GM23338 (cell line): ENCODE results near the gene ZNF350. TPM values are rescaled to one million over a fixed set of nuclear protein-coding genes. Genes with fewer than 3 reads are reported as not detected.

Experiments
- ATAC-seq: fragments of 200-7000 bp; cut with Tn5 transposase; 3 replicates; pipeline ENCODE4 v1.9.1; 2020
- DNase-seq: peaks from one replicate; pipeline ENCODE4 v3.0.0-alpha.2; 2015; ENCODE audit warnings: low spot score
- H2AFZ ChIP-seq: fragments of 200-600 bp; sonication (generic); 2 replicates; pipeline ENCODE4 v1.8.0; 2016; ENCODE audit warnings: antibody characterized with exemption, mild to moderate bottlenecking, moderate library complexity
- H3F3A ChIP-seq: fragments of 200-600 bp; sonication (generic); replicated peaks from 2 replicates; pipeline ENCODE4 v1.8.0; 2017; ENCODE audit warnings: antibody characterized with exemption, mixed run types, low read depth
- H3K27ac ChIP-seq: fragments of 200-600 bp; sonication (generic); 2 replicates; pipeline ENCODE4 v1.6.1; 2016; ENCODE audit warnings: low read depth
- H3K27me3 ChIP-seq: fragments of 200-600 bp; sonication (generic); 2 replicates; pipeline ENCODE4 v1.8.0; 2016; ENCODE audit warnings: mild to moderate bottlenecking, mixed run types, moderate library complexity; ENCODE audit not compliant: insufficient read depth
- H3K36me3 ChIP-seq: fragments of 200-600 bp; sonication (generic); 2 replicates; pipeline ENCODE4 v1.8.0; 2016; ENCODE audit warnings: mild to moderate bottlenecking; ENCODE audit not compliant: insufficient read depth
- H3K4me1 ChIP-seq: fragments of 200-600 bp; sonication (generic); 2 replicates; pipeline ENCODE4 v1.8.0; 2016; ENCODE audit warnings: mild to moderate bottlenecking, moderate library complexity; ENCODE audit not compliant: insufficient read depth
- H3K4me2 ChIP-seq: fragments of 200-600 bp; sonication (generic); 2 replicates; pipeline ENCODE4 v1.7.1; 2017; ENCODE audit warnings: mixed run types
- H3K4me3 ChIP-seq: fragments of 200-600 bp; sonication (generic); 2 replicates; pipeline ENCODE4 v1.6.1; 2016; ENCODE audit warnings: mixed run types
- H3K79me2 ChIP-seq: fragments of 200-600 bp; sonication (generic); replicated peaks from 2 replicates; pipeline ENCODE4 v1.8.0; 2017; ENCODE audit warnings: mild to moderate bottlenecking; ENCODE audit not compliant: insufficient read depth
- H3K9me2 ChIP-seq: fragments of 200-600 bp; sonication (generic); 2 replicates; pipeline ENCODE4 v1.8.0; 2017; ENCODE audit not compliant: insufficient read depth
- H4K20me1 ChIP-seq: fragments of 200-600 bp; sonication (generic); replicated peaks from 2 replicates; pipeline ENCODE4 v1.8.0; 2017; ENCODE audit warnings: mild to moderate bottlenecking; ENCODE audit not compliant: insufficient read depth
- H3K27ac Mint-ChIP-seq: 2 replicates; pipeline ENCODE4 v1.8.0; 2020; ENCODE audit warnings: inconsistent platforms, mild to moderate bottlenecking, moderate library complexity, mixed read lengths
- H3K27me3 Mint-ChIP-seq: 3 replicates; pipeline ENCODE4 v1.8.0; 2022; ENCODE audit warnings: low read depth, mild to moderate bottlenecking, moderate library complexity, mixed read lengths, inconsistent platforms; ENCODE audit not compliant: insufficient read depth, poor library complexity
- H3K36me3 Mint-ChIP-seq: 3 replicates; pipeline ENCODE4 v1.8.0; 2021; ENCODE audit warnings: low read depth, mild to moderate bottlenecking, inconsistent platforms, moderate library complexity, mixed read lengths
- H3K4me1 Mint-ChIP-seq: 3 replicates; pipeline ENCODE4 v1.8.0; 2020; ENCODE audit warnings: mild to moderate bottlenecking, inconsistent platforms, mixed read lengths
- H3K4me3 Mint-ChIP-seq: 3 replicates; pipeline ENCODE4 v1.8.0; 2021; ENCODE audit warnings: moderate library complexity, mild to moderate bottlenecking, inconsistent platforms, mixed read lengths
- H3K9me3 Mint-ChIP-seq: 3 replicates; pipeline ENCODE4 v1.8.0; 2020; ENCODE audit warnings: moderate library complexity, mild to moderate bottlenecking, inconsistent platforms, mixed read lengths
- CREB1 ChIP-seq: fragments of 250-450 bp; sonication (Bioruptor Pico); IDR thresholded peaks from 2 replicates; pipeline ENCODE4 v1.5.0; 2020; ENCODE audit warnings: low read depth, mild to moderate bottlenecking, moderate library complexity
- EZH2 ChIP-seq: fragments of 200-600 bp; sonication (generic); IDR thresholded peaks from one replicate; pipeline ENCODE4 v1.8.0; 2017; ENCODE audit warnings: antibody characterized with exemption, mild to moderate bottlenecking, low read depth; ENCODE audit not compliant: unreplicated experiment
- EZH2phosphoT487 ChIP-seq: fragments of 200-600 bp; sonication (generic); IDR thresholded peaks from one replicate; pipeline ENCODE4 v1.8.1; 2018; ENCODE audit warnings: antibody characterized with exemption; ENCODE audit not compliant: unreplicated experiment
- JUNB ChIP-seq: IDR thresholded peaks from one replicate; pipeline ENCODE4 v1.6.1; 2016; ENCODE audit warnings: antibody characterized with exemption; ENCODE audit not compliant: unreplicated experiment
- NANOG ChIP-seq: IDR thresholded peaks from 2 replicates; pipeline ENCODE4 v1.6.1; 2016; ENCODE audit warnings: antibody characterized with exemption, borderline replicate concordance
- POLR2AphosphoS5 ChIP-seq: IDR thresholded peaks from 2 replicates; pipeline ENCODE4 v1.6.1; 2016; ENCODE audit warnings: antibody characterized with exemption, low read depth
- STAT1 ChIP-seq: IDR thresholded peaks from one replicate; pipeline ENCODE4 v1.6.1; 2016; ENCODE audit warnings: antibody characterized with exemption; ENCODE audit not compliant: unreplicated experiment
- ZNF114 ChIP-seq: fragments of 250-450 bp; sonication (Bioruptor Pico); IDR thresholded peaks from 2 replicates; pipeline ENCODE4 v1.5.0; 2020; ENCODE audit warnings: mild to moderate bottlenecking, moderate library complexity
- ZNF331 ChIP-seq: fragments of 250-450 bp; sonication (Bioruptor Pico); IDR thresholded peaks from 2 replicates; pipeline ENCODE4 v1.5.0; 2020; ENCODE audit warnings: low read depth, mild to moderate bottlenecking, moderate library complexity
- polyA plus RNA-seq: library from polyadenylated mRNA; unstranded; fragments of >200 nt; fragmentation: Nextera tagmentation; extraction: Ambion mirVana; gene quantifications from 2 replicates; pipeline ENCODE4 v1.2.1, GENCODE V29; 2016
- total RNA-seq: library from RNA; depleted of rRNA; stranded (reverse); fragments of >200 nt; shearing (Covaris generic); gene quantifications from 2 replicates; pipeline ENCODE4 v1.2.3, GENCODE V29; 2014
- TF ChIP-seq, protein P1 (sequence below): IDR thresholded peaks from 2 replicates; pipeline ENCODE4 v1.6.1; 2016; ENCODE audit warnings: antibody characterized with exemption
- TF ChIP-seq, protein P2 (sequence below), 2 experiments: fragments of 200-600 bp in 1 of 2; sonication (generic) in 1 of 2; conservative IDR thresholded peaks; 2 replicates each; pipeline versions ENCODE4 v1.5.1 to v1.6.1; 2016 to 2017; ENCODE audit warnings: antibody characterized with exemption in 2 of 2, low read depth in 2 of 2, mild to moderate bottlenecking in 2 of 2, moderate library complexity in 1 of 2
- TF ChIP-seq, protein P3 (sequence below): IDR thresholded peaks from one replicate; pipeline ENCODE4 v1.6.1; 2018; ENCODE audit warnings: antibody characterized with exemption; ENCODE audit not compliant: unreplicated experiment
- TF ChIP-seq, protein P4 (sequence below): fragments of 250-450 bp; sonication (Bioruptor Pico); IDR thresholded peaks from 2 replicates; pipeline ENCODE4 v1.5.0; 2020; ENCODE audit warnings: mild to moderate bottlenecking, moderate library complexity

ZNF350 gene
- total and polyA plus RNA-seq, 2 experiments from 2014 or later = 5.8 to 7.6 TPM

DNA sequence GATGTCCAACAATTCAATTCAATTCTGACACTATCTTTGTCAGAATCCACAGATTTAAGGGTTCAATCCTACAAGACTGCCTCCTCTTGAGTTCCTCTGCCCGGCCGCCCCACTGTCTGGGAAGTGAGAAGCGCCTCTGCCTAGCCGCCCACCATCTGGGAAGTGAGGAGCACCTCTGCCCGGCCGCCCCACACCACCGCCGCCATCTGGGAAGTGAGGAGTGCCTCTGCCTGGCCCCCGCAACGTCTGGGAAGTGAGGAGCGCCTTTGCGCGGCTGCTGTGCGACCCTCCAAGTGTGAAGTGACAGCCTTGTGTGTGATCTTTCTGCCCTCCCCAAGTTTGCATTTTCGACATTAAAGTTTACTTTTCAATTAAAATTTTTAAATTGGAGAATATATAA is 35.6 kb upstream of the ZNF350 start:
- no peak overlapping the region for H2AFZ ChIP-seq
- 0 out of 2 replicates have a peak, but pooled peaks cover 3% of the 10 kb centered on the region for H3K9me2 ChIP-seq
- no peak overlapping the region for H3K4me2 ChIP-seq
- peaks cover 64% of the 10 kb centered on the region for H3K79me2 ChIP-seq
- no peaks in the 10 kb centered on the region for H3F3A ChIP-seq
- Mint-ChIP-seq H3K36me3 (peaks cover 90% of the 10 kb centered on the region), H3K9me3 (peaks cover 9% of the 10 kb centered on the region), H3K27ac (no peak overlapping the region), H3K4me3 (no peak overlapping the region), H3K27me3 (peaks cover 4% of the 10 kb centered on the region), H3K4me1 (peaks cover 8% of the 10 kb centered on the region)
- no peak overlapping the region for H3K27ac ChIP-seq
- H3K4me3 ChIP-seq = no peak overlapping the region
- no peaks in the 10 kb centered on the region for H3K27me3 ChIP-seq
- peaks cover 5% of the 10 kb centered on the region for H3K4me1 ChIP-seq
- H4K20me1 ChIP-seq = no peaks in the 10 kb centered on the region; the same call in 1 of the 2 replicates
- H3K36me3 ChIP-seq = peaks cover 75% of the 10 kb centered on the region
- ATAC-seq = no peak
- TF ChIP-seq ZNF331 (CRISPR knock-in tag) = no peak
- TF ChIP-seq EZH2phosphoT487 = no peak
- no peak for TF ChIP-seq ZNF114
- TF ChIP-seq, protein P1, sequence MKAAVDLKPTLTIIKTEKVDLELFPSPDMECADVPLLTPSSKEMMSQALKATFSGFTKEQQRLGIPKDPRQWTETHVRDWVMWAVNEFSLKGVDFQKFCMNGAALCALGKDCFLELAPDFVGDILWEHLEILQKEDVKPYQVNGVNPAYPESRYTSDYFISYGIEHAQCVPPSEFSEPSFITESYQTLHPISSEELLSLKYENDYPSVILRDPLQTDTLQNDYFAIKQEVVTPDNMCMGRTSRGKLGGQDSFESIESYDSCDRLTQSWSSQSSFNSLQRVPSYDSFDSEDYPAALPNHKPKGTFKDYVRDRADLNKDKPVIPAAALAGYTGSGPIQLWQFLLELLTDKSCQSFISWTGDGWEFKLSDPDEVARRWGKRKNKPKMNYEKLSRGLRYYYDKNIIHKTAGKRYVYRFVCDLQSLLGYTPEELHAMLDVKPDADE = no peak
- no peak for TF ChIP-seq NANOG
- TF ChIP-seq, protein P2, sequence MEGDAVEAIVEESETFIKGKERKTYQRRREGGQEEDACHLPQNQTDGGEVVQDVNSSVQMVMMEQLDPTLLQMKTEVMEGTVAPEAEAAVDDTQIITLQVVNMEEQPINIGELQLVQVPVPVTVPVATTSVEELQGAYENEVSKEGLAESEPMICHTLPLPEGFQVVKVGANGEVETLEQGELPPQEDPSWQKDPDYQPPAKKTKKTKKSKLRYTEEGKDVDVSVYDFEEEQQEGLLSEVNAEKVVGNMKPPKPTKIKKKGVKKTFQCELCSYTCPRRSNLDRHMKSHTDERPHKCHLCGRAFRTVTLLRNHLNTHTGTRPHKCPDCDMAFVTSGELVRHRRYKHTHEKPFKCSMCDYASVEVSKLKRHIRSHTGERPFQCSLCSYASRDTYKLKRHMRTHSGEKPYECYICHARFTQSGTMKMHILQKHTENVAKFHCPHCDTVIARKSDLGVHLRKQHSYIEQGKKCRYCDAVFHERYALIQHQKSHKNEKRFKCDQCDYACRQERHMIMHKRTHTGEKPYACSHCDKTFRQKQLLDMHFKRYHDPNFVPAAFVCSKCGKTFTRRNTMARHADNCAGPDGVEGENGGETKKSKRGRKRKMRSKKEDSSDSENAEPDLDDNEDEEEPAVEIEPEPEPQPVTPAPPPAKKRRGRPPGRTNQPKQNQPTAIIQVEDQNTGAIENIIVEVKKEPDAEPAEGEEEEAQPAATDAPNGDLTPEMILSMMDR (conservative IDR thresholded peaks at IDR 0.05; ENCODE audit: low read depth in 2 of 2) = no peak
- no peak for TF ChIP-seq JUNB
- no peak for TF ChIP-seq STAT1
- TF ChIP-seq EZH2 = no peak
- TF ChIP-seq CREB1 (CRISPR knock-in tag) = no peak
- TF ChIP-seq, protein P3, sequence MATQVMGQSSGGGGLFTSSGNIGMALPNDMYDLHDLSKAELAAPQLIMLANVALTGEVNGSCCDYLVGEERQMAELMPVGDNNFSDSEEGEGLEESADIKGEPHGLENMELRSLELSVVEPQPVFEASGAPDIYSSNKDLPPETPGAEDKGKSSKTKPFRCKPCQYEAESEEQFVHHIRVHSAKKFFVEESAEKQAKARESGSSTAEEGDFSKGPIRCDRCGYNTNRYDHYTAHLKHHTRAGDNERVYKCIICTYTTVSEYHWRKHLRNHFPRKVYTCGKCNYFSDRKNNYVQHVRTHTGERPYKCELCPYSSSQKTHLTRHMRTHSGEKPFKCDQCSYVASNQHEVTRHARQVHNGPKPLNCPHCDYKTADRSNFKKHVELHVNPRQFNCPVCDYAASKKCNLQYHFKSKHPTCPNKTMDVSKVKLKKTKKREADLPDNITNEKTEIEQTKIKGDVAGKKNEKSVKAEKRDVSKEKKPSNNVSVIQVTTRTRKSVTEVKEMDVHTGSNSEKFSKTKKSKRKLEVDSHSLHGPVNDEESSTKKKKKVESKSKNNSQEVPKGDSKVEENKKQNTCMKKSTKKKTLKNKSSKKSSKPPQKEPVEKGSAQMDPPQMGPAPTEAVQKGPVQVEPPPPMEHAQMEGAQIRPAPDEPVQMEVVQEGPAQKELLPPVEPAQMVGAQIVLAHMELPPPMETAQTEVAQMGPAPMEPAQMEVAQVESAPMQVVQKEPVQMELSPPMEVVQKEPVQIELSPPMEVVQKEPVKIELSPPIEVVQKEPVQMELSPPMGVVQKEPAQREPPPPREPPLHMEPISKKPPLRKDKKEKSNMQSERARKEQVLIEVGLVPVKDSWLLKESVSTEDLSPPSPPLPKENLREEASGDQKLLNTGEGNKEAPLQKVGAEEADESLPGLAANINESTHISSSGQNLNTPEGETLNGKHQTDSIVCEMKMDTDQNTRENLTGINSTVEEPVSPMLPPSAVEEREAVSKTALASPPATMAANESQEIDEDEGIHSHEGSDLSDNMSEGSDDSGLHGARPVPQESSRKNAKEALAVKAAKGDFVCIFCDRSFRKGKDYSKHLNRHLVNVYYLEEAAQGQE = no peak
- no peak for TF ChIP-seq POLR2AphosphoS5
- TF ChIP-seq, protein P4, sequence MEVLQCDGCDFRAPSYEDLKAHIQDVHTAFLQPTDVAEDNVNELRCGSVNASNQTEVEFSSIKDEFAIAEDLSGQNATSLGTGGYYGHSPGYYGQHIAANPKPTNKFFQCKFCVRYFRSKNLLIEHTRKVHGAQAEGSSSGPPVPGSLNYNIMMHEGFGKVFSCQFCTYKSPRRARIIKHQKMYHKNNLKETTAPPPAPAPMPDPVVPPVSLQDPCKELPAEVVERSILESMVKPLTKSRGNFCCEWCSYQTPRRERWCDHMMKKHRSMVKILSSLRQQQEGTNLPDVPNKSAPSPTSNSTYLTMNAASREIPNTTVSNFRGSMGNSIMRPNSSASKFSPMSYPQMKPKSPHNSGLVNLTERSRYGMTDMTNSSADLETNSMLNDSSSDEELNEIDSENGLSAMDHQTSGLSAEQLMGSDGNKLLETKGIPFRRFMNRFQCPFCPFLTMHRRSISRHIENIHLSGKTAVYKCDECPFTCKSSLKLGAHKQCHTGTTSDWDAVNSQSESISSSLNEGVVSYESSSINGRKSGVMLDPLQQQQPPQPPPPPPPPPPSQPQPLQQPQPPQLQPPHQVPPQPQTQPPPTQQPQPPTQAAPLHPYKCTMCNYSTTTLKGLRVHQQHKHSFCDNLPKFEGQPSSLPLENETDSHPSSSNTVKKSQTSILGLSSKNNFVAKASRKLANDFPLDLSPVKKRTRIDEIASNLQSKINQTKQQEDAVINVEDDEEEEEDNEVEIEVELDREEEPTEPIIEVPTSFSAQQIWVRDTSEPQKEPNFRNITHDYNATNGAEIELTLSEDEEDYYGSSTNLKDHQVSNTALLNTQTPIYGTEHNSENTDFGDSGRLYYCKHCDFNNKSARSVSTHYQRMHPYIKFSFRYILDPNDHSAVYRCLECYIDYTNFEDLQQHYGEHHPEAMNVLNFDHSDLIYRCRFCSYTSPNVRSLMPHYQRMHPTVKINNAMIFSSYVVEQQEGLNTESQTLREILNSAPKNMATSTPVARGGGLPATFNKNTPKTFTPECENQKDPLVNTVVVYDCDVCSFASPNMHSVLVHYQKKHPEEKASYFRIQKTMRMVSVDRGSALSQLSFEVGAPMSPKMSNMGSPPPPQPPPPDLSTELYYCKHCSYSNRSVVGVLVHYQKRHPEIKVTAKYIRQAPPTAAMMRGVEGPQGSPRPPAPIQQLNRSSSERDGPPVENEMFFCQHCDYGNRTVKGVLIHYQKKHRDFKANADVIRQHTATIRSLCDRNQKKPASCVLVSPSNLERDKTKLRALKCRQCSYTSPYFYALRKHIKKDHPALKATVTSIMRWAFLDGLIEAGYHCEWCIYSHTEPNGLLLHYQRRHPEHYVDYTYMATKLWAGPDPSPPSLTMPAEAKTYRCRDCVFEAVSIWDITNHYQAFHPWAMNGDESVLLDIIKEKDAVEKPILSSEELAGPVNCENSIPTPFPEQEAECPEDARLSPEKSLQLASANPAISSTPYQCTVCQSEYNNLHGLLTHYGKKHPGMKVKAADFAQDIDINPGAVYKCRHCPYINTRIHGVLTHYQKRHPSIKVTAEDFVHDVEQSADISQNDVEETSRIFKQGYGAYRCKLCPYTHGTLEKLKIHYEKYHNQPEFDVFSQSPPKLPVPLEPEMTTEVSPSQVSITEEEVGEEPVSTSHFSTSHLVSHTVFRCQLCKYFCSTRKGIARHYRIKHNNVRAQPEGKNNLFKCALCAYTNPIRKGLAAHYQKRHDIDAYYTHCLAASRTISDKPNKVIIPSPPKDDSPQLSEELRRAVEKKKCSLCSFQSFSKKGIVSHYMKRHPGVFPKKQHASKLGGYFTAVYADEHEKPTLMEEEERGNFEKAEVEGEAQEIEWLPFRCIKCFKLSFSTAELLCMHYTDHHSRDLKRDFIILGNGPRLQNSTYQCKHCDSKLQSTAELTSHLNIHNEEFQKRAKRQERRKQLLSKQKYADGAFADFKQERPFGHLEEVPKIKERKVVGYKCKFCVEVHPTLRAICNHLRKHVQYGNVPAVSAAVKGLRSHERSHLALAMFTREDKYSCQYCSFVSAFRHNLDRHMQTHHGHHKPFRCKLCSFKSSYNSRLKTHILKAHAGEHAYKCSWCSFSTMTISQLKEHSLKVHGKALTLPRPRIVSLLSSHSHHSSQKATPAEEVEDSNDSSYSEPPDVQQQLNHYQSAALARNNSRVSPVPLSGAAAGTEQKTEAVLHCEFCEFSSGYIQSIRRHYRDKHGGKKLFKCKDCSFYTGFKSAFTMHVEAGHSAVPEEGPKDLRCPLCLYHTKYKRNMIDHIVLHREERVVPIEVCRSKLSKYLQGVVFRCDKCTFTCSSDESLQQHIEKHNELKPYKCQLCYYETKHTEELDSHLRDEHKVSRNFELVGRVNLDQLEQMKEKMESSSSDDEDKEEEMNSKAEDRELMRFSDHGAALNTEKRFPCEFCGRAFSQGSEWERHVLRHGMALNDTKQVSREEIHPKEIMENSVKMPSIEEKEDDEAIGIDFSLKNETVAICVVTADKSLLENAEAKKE (CRISPR knock-in tag) = no peak
- no peak for DNase-seq
